Measurements from ENCODE around the gene PODXL2.

Gene PODXL2

DNA sequence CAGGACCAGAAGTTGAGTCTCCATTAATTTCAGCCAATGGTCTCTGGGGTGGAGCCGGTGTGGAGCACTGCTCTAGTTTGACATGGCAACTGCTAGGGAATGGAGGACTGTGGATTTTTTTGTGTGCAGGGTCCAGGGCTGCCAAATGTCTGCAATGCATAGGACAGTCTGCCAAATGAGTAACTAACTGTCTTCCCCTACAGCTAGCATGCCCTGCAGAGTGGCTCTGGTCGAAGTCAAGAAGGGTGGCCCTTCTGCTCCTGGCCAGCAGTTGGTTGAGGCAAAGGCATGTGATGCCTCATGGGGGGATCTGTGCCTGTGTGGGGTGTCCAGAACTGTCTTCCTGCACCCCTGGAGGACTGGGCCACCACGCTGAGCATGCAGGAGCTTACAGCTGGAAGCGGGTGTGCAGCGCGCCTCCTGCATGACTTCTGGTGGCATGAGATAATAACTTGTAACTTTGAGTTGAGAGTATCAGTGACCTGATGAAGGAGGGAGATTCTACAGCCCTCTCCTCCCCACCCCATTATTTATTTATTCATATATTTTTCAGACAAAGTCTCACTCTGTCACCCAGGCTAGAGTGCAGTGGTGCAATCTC lies 43.1 kb upstream of the PODXL2 start:
- Histone ChIP-seq H3K4me2 (ENCODE audit: low read length) (no peak overlapping the region), H4K20me1 (ENCODE audit: insufficient read depth, low read length) (peaks cover 48% of the 10 kb centered on the region), H3K4me1 (ENCODE audit: low read length) (peaks cover 13% of the 10 kb centered on the region), H2AFZ (ENCODE audit: low read depth, low read length) (no peak overlapping the region), H3K4me3 (ENCODE audit: low read length) (no peak overlapping the region), H3K27me3 (ENCODE audit: low read depth, low read length) (no peaks in the 10 kb centered on the region), H3K27ac (ENCODE audit: low read length) (no peak overlapping the region), H3K9me3 (ENCODE audit: insufficient read depth, low read length) (no peaks in the 10 kb centered on the region), H3K9ac (ENCODE audit: low read length) (no peak overlapping the region), H3K79me2 (ENCODE audit: low read length) (peaks cover 67% of the 10 kb centered on the region), H3K36me3 (replicated peaks; ENCODE audit: low read depth, low read length) (peaks cover 10% of the 10 kb centered on the region)
- TF ChIP-seq EZH2phosphoT487 (IDR thresholded peaks at IDR 0.05; ENCODE audit: low read depth), result no peak
- TF ChIP-seq, protein P1, sequence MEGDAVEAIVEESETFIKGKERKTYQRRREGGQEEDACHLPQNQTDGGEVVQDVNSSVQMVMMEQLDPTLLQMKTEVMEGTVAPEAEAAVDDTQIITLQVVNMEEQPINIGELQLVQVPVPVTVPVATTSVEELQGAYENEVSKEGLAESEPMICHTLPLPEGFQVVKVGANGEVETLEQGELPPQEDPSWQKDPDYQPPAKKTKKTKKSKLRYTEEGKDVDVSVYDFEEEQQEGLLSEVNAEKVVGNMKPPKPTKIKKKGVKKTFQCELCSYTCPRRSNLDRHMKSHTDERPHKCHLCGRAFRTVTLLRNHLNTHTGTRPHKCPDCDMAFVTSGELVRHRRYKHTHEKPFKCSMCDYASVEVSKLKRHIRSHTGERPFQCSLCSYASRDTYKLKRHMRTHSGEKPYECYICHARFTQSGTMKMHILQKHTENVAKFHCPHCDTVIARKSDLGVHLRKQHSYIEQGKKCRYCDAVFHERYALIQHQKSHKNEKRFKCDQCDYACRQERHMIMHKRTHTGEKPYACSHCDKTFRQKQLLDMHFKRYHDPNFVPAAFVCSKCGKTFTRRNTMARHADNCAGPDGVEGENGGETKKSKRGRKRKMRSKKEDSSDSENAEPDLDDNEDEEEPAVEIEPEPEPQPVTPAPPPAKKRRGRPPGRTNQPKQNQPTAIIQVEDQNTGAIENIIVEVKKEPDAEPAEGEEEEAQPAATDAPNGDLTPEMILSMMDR (IDR thresholded peaks at IDR 0.05; ENCODE audit: low read depth, low read length), result no peak

DNA sequence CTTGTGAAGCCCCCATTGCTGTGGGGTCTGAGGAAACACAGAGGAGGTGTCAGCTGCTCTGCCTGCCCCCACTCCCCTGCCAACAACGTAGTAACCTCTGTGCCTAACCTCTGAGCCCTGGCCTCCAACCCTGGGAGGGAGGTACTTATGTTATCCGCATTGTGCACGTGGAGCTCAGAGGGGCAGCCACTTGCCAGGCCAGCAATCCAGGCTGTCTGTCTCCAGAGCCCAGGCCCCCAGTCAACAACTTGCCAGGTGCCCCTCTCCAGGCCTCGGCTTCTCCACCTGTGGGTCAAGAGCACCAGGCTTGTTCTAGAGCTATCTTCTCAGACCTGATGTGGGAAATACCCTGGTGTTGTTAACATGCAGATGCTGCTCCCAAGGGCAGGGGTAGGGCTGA lies 41.1 kb upstream of the PODXL2 start:
- Histone ChIP-seq H3K27ac (ENCODE audit: low read length) (no peak overlapping the region), H4K20me1 (ENCODE audit: insufficient read depth, low read length) (peaks cover 41% of the 10 kb centered on the region), H3K4me3 (ENCODE audit: low read length) (no peak overlapping the region), H3K79me2 (ENCODE audit: low read length) (peaks cover 61% of the 10 kb centered on the region), H3K4me2 (ENCODE audit: low read length) (no peak overlapping the region), H3K9me3 (ENCODE audit: insufficient read depth, low read length) (no peaks in the 10 kb centered on the region), H2AFZ (ENCODE audit: low read depth, low read length) (no peak overlapping the region), H3K9ac (ENCODE audit: low read length) (no peak overlapping the region), H3K4me1 (ENCODE audit: low read length) (peaks cover 23% of the 10 kb centered on the region), H3K27me3 (ENCODE audit: low read depth, low read length) (no peaks in the 10 kb centered on the region), H3K36me3 (replicated peaks; ENCODE audit: low read depth, low read length) (peaks cover 10% of the 10 kb centered on the region)
- no peak for TF ChIP-seq EZH2phosphoT487 (IDR thresholded peaks at IDR 0.05; ENCODE audit: low read depth)
- TF ChIP-seq, protein P1 (IDR thresholded peaks at IDR 0.05; ENCODE audit: low read depth, low read length), result no peak

DNA sequence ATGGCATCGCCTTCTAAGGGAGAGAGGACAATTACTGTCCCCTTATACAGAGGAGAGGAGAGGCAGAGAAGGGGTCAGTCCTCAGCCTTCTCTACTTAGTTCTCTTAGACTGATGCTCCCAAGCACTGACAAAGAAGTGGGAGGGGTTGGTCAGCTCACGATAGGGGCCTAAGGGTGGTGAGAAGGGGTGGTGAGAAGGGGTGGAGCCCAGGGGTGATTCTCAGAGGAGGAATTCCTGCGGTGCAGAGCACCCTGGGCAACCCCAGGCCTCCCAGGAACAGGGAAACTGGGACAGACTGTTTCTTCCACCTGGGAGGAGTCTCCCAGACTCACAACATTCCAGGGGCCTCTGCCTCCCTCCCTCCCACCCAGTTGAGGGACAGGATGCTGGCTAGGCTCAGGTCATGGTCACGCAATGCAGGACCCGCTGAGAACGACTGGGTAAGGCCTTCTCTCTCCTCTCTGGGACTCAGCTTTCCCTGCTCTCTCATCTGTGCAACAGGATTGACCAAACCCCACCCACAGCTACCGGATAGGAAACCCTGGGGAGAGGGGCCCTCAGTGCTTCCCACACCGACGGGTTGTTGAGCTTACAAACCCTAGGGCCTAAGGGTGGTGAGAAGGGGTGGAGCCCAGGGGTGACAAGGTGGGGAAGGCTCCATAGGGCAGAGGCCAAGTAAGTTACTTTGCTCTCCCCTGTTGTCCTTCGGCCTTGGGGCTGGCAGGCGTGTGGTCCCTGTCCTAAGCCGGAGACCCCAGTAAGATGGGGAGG lies 40.0 kb upstream of the PODXL2 start:
- peak overlapping the region; percentile 86 for H3K4me2 ChIP-seq (ENCODE audit: low read length)
- peaks cover 12% of the 10 kb centered on the region for H3K36me3 ChIP-seq (replicated peaks; ENCODE audit: low read depth, low read length)
- H3K9ac ChIP-seq (ENCODE audit: low read length), result peak overlapping the region; percentile 93
- H3K9me3 ChIP-seq (ENCODE audit: insufficient read depth, low read length), result no peaks in the 10 kb centered on the region
- peaks cover 61% of the 10 kb centered on the region for H3K79me2 ChIP-seq (ENCODE audit: low read length)
- H3K27ac ChIP-seq (ENCODE audit: low read length), result no peak overlapping the region
- peak overlapping the region; percentile 94 for H3K4me3 ChIP-seq (ENCODE audit: low read length)
- no peaks in the 10 kb centered on the region for H3K27me3 ChIP-seq (ENCODE audit: low read depth, low read length)
- H3K4me1 ChIP-seq (ENCODE audit: low read length), result peaks cover 23% of the 10 kb centered on the region
- H4K20me1 ChIP-seq (ENCODE audit: insufficient read depth, low read length), result peaks cover 41% of the 10 kb centered on the region
- no peak for TF ChIP-seq EZH2phosphoT487 (IDR thresholded peaks at IDR 0.05; ENCODE audit: low read depth)
- TF ChIP-seq, protein P1 (IDR thresholded peaks at IDR 0.05; ENCODE audit: low read depth, low read length), result no peak
- H2AFZ ChIP-seq (ENCODE audit: low read depth, low read length), result no peak overlapping the region

DNA sequence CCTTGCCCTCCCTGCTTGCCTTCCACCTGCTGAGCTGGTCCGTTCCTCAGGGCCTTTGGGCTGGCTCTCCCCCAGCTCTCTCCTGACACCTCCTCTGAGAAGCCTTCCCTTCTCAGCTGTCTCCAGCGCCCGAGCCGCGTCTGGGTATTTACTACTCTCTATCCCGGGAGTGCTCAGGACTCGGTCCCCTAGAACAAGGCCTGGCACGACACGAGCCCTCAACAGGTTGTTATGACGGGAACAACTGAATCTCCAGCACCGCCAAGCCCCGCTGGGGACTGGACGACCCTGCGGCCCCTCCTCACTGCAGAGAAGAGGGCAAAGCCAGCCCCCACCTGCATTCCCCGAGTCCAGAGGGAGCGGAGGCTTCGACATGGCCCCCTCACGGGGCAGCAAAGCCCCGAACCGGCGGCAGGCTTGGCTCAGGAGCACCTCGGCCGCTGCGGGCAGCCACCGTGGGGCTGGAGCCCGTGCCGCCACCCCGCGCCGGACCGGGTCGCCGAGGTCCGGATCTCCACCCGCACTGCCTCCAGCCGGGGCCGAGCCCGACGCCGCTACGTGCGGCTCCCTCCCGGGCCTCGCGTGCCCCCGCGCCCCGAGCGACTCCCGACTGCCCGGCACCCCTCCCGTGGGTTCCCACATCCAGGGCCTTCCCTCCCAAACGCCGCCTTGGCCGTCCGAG lies 39.2 kb upstream of the PODXL2 start:
- H3K4me1 ChIP-seq (ENCODE audit: low read length), result peaks cover 23% of the 10 kb centered on the region
- peaks cover 38% of the 10 kb centered on the region for H4K20me1 ChIP-seq (ENCODE audit: insufficient read depth, low read length)
- H3K9ac ChIP-seq (ENCODE audit: low read length), result peak overlapping the region; percentile 93
- no peaks in the 10 kb centered on the region for H3K27me3 ChIP-seq (ENCODE audit: low read depth, low read length)
- H3K9me3 ChIP-seq (ENCODE audit: insufficient read depth, low read length), result no peaks in the 10 kb centered on the region
- H3K4me2 ChIP-seq (ENCODE audit: low read length), result peak overlapping the region; percentile 86
- no peak overlapping the region; the same call in 1 of the 2 replicates for H2AFZ ChIP-seq (ENCODE audit: low read depth, low read length)
- H3K36me3 ChIP-seq (replicated peaks; ENCODE audit: low read depth, low read length), result peaks cover 12% of the 10 kb centered on the region
- H3K79me2 ChIP-seq (ENCODE audit: low read length), result peaks cover 57% of the 10 kb centered on the region
- H3K4me3 ChIP-seq (ENCODE audit: low read length), result peak overlapping the region; percentile 94
- H3K27ac ChIP-seq (ENCODE audit: low read length), result peak overlapping the region; percentile 68
- TF ChIP-seq, protein P1 (IDR thresholded peaks at IDR 0.05; ENCODE audit: low read depth, low read length), result no peak
- no peak for TF ChIP-seq EZH2phosphoT487 (IDR thresholded peaks at IDR 0.05; ENCODE audit: low read depth)

Measured in OCI-LY3 (cell line).